ENCODE results near the gene STXBP6.
"Not testable (repeated sequence)": the region's sequence is repeated elsewhere in the genome, so short reads cannot be mapped to it uniquely, and the experiment has no call there.

Gene STXBP6

GRCh38 chr14:24982472-24983155 lies 67.3 kb downstream of the STXBP6 start:
- no peak for DNase-seq

DNA sequence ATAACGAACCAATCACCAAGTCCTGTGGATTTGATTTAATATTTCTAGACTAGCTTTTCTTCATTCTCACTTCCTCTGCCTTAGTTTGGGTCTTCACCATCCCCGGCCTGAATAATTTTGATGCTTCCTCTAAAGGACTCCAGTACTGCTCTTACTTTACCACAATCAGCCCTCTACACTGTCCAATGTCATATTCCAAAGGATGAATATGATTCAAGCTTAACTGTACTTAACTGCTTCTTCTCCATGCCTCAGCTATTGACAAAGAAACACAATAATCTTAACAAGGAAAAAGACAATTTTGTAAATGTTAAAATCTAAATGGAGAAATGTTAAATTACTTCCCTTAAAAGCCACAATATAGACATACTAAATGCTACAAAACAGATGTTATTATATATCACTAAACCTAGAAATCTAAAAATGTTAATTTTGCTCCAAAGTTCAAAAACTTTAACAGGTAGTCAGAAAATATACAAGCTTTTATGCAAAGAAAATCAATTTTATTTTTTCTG lies 70.2 kb downstream of the STXBP6 start:
- no peak for DNase-seq

- no peak for DNase-seq
Observed at GRCh38 chr14:24978862-24979724, 70.9 kb downstream of the STXBP6 start.

DNA sequence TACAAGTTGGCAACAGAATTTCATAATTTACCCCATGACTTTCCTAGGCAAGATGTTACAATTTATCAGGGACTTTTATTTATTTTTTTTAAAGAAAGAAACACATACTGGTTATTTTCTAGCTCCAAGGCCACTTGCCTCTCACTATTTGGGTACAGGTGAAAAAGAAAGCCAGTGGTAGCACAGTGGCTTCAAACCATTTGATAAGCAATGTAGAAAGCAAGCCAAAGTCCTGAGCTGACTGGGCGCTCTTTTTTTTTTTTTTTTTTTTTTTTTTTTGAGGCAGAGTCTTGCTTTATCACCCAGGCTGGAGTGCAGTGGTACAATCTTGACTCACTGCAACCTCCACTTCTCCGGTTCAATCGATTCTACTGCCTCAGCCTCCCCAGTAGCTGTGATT lies 73.3 kb downstream of the STXBP6 start:
- no peak for DNase-seq

DNA sequence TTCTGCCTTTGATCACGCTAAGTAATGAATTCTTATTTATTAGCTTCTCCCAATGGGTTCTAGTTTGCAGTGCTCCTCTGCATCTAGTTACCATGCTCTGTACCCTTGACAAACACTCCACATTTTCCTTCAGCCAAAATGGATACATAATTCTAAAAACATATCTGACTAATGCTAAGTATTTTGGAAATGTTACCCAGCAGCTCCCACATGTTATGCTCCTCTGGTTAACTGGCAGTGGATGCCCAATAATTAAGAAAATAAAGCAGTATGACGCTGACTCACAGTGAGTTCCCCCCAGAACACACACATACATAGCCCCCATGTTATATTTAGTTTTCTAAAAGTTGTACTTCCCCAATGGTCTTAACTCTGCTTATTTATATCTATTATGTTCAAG lies 74.6 kb downstream of the STXBP6 start:
- no peak for DNase-seq

GRCh38 chr14:24974591-24975374 lies 75.2 kb downstream of the STXBP6 start:
- no peak for DNase-seq

GRCh38 chr14:24972844-24973243 lies 77.1 kb downstream of the STXBP6 start:
- DNase-seq, result no peak

DNA sequence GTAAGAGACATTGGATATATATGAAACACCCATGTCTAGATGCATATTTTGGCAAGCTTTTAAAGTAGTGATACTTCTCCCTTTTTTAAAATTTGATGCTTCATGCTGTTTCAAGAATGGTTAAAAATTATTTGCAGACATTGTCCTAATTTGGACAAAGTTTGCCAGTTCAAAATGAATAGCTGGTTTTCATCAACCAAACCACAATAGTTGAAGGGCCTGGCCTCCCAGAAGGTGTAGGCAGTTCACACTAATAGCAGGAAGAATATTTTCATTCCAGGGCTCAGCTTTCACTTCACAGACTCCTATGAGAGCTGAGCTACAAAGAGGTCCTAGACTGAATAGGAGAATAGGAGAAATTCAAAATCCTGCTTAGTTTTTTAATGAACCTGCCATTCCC lies 78.7 kb downstream of the STXBP6 start:
- DNase-seq, result no peak

- no peak for DNase-seq
Observed at GRCh38 chr14:24966579-24966964, 83.4 kb downstream of the STXBP6 start.

GRCh38 chr14:24965934-24966578 lies 83.9 kb downstream of the STXBP6 start:
- DNase-seq, result no peak

- no peak for DNase-seq
Observed at GRCh38 chr14:24965578-24965933, 84.4 kb downstream of the STXBP6 start.

GRCh38 chr14:24964591-24964990 lies 85.4 kb downstream of the STXBP6 start:
- DNase-seq, result no peak

- no peak for DNase-seq
Observed at GRCh38 chr14:24964048-24964447, 85.9 kb downstream of the STXBP6 start.

- not testable (repeated sequence) for DNase-seq
Observed at GRCh38 chr14:24962118-24962517, 87.8 kb downstream of the STXBP6 start.

- no peak for DNase-seq
Observed at GRCh38 chr14:24960816-24961215, 89.1 kb downstream of the STXBP6 start.

DNA sequence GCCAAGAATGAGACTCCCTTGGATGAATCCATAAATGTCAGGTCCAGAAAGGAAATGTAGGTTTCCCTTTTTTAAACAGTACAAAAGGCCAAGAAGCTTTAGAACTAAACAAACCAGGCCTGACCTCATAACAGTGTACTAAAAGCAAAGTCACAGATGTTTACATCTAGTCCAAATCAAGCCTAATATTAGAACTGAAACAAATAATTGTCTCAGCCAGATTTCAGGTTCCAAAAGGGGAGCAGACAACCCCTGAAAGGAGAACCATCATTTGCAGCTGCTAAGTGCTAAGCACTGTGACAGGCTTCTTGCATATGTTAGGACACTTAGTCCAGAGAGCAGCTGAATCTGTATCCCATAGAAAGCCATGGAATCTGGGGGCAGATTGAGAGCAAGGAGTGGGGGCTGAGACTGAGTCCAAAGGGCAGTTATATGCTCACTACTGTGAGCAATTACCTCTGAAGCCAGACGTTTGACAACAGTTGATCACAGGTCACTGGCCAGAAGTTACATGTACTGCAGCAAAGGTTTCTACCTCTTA lies 90.1 kb downstream of the STXBP6 start:
- no peak for DNase-seq

DNA sequence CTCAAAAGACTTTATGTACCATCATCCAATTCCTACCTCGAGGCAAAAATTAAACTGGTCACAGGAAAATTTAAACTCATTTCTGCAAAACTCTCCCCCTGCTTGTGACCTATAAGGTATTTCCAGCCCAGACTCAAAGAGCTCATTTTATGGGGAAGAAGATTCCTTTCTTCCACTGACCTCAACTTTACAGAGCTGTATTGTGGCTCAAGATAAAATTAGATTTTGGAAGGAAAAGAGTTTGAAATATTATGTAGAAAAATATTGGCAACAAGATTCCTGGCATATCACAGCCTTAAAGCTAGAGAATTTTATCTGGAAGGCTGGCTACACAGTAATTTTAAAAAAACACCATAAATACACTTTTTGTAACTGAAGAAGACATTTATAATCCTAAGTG lies 91.7 kb downstream of the STXBP6 start:
- no peak for DNase-seq

DNA sequence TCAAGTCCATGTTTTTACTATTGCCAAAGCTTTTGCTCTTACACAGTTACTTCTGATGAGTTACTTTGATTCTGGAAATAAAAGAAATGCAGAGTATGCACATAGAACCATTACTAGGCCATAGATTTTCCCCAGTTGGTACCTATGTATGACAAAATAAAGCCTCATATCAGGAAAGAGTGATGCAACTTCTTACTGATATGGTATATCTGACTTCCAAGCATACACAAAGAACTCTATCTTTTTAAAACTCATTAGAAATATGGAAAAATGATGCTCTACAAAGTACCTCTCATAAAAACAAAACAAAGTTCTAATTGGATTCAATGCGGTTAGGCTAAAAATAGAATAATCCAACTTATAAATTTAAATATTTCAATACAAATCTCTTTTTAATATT lies 92.1 kb downstream of the STXBP6 start:
- no peak for DNase-seq

- no peak for DNase-seq
Observed at GRCh38 chr14:24956104-24956503, 93.8 kb downstream of the STXBP6 start.

- DNase-seq, result no peak
Observed at GRCh38 chr14:24954700-24955037, 95.3 kb downstream of the STXBP6 start.

DNA sequence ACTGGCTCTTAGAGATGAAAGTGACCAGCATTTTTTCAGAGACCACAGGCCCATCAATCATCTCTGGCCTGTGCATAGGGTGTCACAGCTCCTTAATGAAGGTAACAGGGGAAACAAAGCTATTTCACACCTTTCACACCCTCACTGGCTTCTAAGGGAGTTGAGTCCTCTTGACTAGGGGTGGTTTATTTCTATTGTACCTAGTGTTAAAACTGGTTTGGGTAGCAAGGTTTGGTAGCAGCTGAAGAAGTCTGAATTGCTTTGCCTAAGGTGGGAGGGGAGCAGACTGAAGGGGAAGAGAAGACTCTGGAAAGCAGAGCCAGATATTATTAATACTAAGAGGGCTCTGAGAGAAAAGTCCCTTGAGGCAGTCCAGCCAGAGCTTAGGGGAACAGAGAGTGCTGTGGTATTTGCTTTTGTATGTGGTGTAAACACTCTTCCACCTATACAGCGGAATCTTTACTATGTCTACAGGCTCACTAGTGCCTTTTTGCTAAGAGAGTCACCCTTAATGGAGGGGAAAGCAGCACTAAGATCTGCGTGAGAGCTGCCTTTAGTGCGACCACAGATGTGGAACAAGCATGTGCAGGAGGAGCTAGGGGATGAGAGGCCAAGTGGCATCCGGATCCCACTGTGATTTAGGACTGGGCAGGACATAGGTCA lies 95.8 kb downstream of the STXBP6 start:
- no peak for DNase-seq
